ENCODE data around the gene RNF215. TPM values are rescaled to one million over a fixed set of nuclear protein-coding genes. Genes with fewer than 3 reads are reported as not detected.
"Not testable (repeated sequence)": the region's sequence is repeated elsewhere in the genome, so short reads cannot be mapped to it uniquely, and the experiment has no call there.

The RNF215 gene
- total RNA-seq, 2 experiments from 2014 or later: 7.1 to 7.2 TPM

GRCh38 chr22:30344447-30345200, 42.6 kb downstream of the RNF215 start:
- intact Hi-C loops (cut with micrococcal nuclease): no loop called here

GRCh38 chr22:30340911-30341685, 46.1 kb downstream of the RNF215 start:
- no peak overlapping the region for H3K4me3 Mint-ChIP-seq
- H3K4me1 Mint-ChIP-seq (ENCODE audit: low read depth): peaks cover 5% of the 10 kb centered on the region
- no peak overlapping the region for H3K27ac Mint-ChIP-seq
- peaks cover 74% of the 10 kb centered on the region for H3K36me3 Mint-ChIP-seq (ENCODE audit: low read depth)
- ATAC-seq (no peak), DNase-seq (no peak)
- no peaks in the 10 kb centered on the region for H3K27me3 Mint-ChIP-seq
- TF ChIP-seq CTCF (IDR thresholded peaks at IDR 0.05): no peak
- no peaks in the 10 kb centered on the region for H3K9me3 Mint-ChIP-seq
- POLR2A ChIA-PET: interaction anchor here (0.9 to 3.9 kb wide), 3 partner anchors 13 to 71 kb away, joined by 3 to 20 read pairs (median 6); partner anchors contain the start of genes CCDC157 and SF3A1
- intact Hi-C loops (cut with micrococcal nuclease): no loop called here
- CTCF ChIA-PET: interaction anchor here (0.9 to 3.9 kb wide), 3 partner anchors 17 to 53 kb away, joined by 3 to 10 read pairs (median 4); partner anchors contain the start of gene RNF215

More at GRCh38 chr22:30344447-30345200, 42.6 kb downstream of the RNF215 start:
- peaks cover 65% of the 10 kb centered on the region for H3K36me3 Mint-ChIP-seq (ENCODE audit: low read depth)
- peak; percentile 16 for DNase-seq
- no peak for TF ChIP-seq CTCF (IDR thresholded peaks at IDR 0.05)
- ChIA-PET CTCF (interaction anchor here (0.9 to 1.9 kb wide), 3 partner anchors 42 to 57 kb away, joined by 3 to 7 read pairs (median 5); partner anchors contain the start of gene RNF215), POLR2A (interaction anchor here (0.6 to 2.1 kb wide), 4 partner anchors 10 to 94 kb away, joined by 3 to 7 read pairs (median 4); partner anchors contain the start of gene TBC1D10A)
- peaks cover 29% of the 10 kb centered on the region for H3K4me1 Mint-ChIP-seq (ENCODE audit: low read depth)
- ATAC-seq: peak; percentile 15
- H3K9me3 Mint-ChIP-seq: no peaks in the 10 kb centered on the region
- H3K27ac Mint-ChIP-seq: peak overlapping the region; percentile 55
- no peak overlapping the region for H3K4me3 Mint-ChIP-seq
- no peaks in the 10 kb centered on the region for H3K27me3 Mint-ChIP-seq

- ATAC-seq: no peak
- no peak for DNase-seq
- no peak for TF ChIP-seq CTCF (IDR thresholded peaks at IDR 0.05)
- Mint-ChIP-seq H3K27me3 (no peaks in the 10 kb centered on the region), H3K4me3 (no peak overlapping the region), H3K36me3 (ENCODE audit: low read depth) (peaks cover 80% of the 10 kb centered on the region), H3K9me3 (no peaks in the 10 kb centered on the region), H3K27ac (no peak overlapping the region), H3K4me1 (ENCODE audit: low read depth) (peaks cover 19% of the 10 kb centered on the region)
- intact Hi-C loops (cut with micrococcal nuclease): no loop called here
- CTCF ChIA-PET: interaction anchor here (1.4 to 3.9 kb wide), 2 partner anchors 49 to 51 kb away, joined by 3 to 10 read pairs; partner anchors contain the start of gene RNF215
- POLR2A ChIA-PET: interaction anchor here (0.6 to 3.9 kb wide), 4 partner anchors 11 to 439 kb away, joined by 3 to 20 read pairs (median 3); no protein-coding TSS in a partner anchor
These were observed 48.4 kb downstream of the RNF215 start for GRCh38 chr22:30338802-30339201.

GRCh38 chr22:30338341-30338740, 48.9 kb downstream of the RNF215 start:
- H3K4me1 Mint-ChIP-seq (ENCODE audit: low read depth): peaks cover 24% of the 10 kb centered on the region
- ChIA-PET POLR2A (interaction anchor here (0.6 to 3.9 kb wide), 3 partner anchors 10 to 439 kb away, joined by 3 to 20 read pairs (median 3); no protein-coding TSS in a partner anchor), CTCF (interaction anchor here (1.4 to 3.9 kb wide), 2 partner anchors 49 to 50 kb away, joined by 3 to 10 read pairs; partner anchors contain the start of gene RNF215)
- intact Hi-C loops (cut with micrococcal nuclease); DNase-seq; H3K4me3 Mint-ChIP-seq; ATAC-seq; H3K27me3 Mint-ChIP-seq; H3K27ac Mint-ChIP-seq; H3K9me3 Mint-ChIP-seq: not testable (repeated sequence)
- H3K36me3 Mint-ChIP-seq (ENCODE audit: low read depth): peaks cover 77% of the 10 kb centered on the region

- CTCF ChIA-PET: interaction anchor here (1.5 to 3.9 kb wide), 2 partner anchors 34 to 49 kb away, joined by 3 to 10 read pairs; no protein-coding TSS in a partner anchor
- Mint-ChIP-seq H3K27me3 (no peaks in the 10 kb centered on the region), H3K4me3 (no peak overlapping the region), H3K27ac (no peak overlapping the region), H3K4me1 (ENCODE audit: low read depth) (peaks cover 27% of the 10 kb centered on the region), H3K9me3 (no peaks in the 10 kb centered on the region), H3K36me3 (ENCODE audit: low read depth) (peaks cover 75% of the 10 kb centered on the region)
- no peak for TF ChIP-seq CTCF (IDR thresholded peaks at IDR 0.05)
- POLR2A ChIA-PET: interaction anchor here (1.2 kb wide), 1 partner anchor 17 kb away, joined by 3 read pairs; no protein-coding TSS in a partner anchor
- DNase-seq (no peak), ATAC-seq (no peak)
- intact Hi-C loops (cut with micrococcal nuclease): no loop called here
These were observed 49.8 kb downstream of the RNF215 start for GRCh38 chr22:30337461-30337778.

Data from activated CD8-positive, alpha-beta T cell treated with anti-CD3 and anti-CD28 coated beads for 36 hours (primary cell).